Tibial nerve (tissue), 4 donors: Measurements from ENCODE around the gene ABCG1. TPM values are rescaled to one million over a fixed set of nuclear protein-coding genes. Genes with fewer than 3 reads are reported as not detected.

Experiments
- DNase-seq, 2 donors: peaks; one replicate each; pipeline ENCODE4 v3.0.0-alpha.2; 2019; ENCODE audit warnings: low spot score in 2 of 2
- H3K27ac ChIP-seq, 4 donors: fragments of 200-600 bp; sonication (generic) in 3 of 4; one replicate each; pipeline ENCODE4 v1.5.1; 2017 to 2019; ENCODE audit warnings: mild to moderate bottlenecking in 1 of 4
- H3K27me3 ChIP-seq, 2 donors: fragments of 200-600 bp; sonication (generic) in 1 of 2; one replicate each; pipeline versions ENCODE4 v1.5.1 to v1.6.0; 2017 to 2019
- H3K36me3 ChIP-seq, 3 donors: fragments of 200-600 bp; sonication (generic); one replicate each; pipeline ENCODE4 v1.5.1; 2018 to 2019
- H3K4me1 ChIP-seq, 4 donors: fragments of 200-600 bp; sonication (generic) in 3 of 4; one replicate each; pipeline ENCODE4 v1.5.1; 2017 to 2019
- H3K4me3 ChIP-seq, 4 donors: fragments of 200-600 bp; sonication (generic) in 3 of 4; one replicate each; pipeline ENCODE4 v1.5.1; 2017 to 2019; ENCODE audit warnings: mild to moderate bottlenecking in 1 of 4, moderate library complexity in 1 of 4
- H3K9me3 ChIP-seq, 4 donors: fragments of 200-600 bp; sonication (generic) in 3 of 4; one replicate each; pipeline ENCODE4 v1.5.1; 2017 to 2019
- EP300 ChIP-seq, 2 donors: sonication (generic); formaldehyde crosslinking; IDR thresholded peaks; one replicate each; pipeline ENCODE4 v1.6.1; 2017; ENCODE audit warnings: antibody characterized with exemption in 2 of 2, mild to moderate bottlenecking in 1 of 2
- POLR2A ChIP-seq, 2 donors: fragments of 450-650 bp; IDR thresholded peaks; one replicate each; pipeline ENCODE4 v1.6.1; 2017; ENCODE audit warnings: antibody characterized with exemption in 2 of 2, mild to moderate bottlenecking in 2 of 2, moderate library complexity in 2 of 2
- WGBS, 2 donors: methylation state at CpG; one replicate each; pipeline ENCODE4 v1.1.5; 2018; 5-methylcytosine and 5-hydroxymethylcytosine counted together
- total RNA-seq, 4 donors: library from RNA; depleted of rRNA; stranded (reverse); fragments of >200 nt; gene quantifications; one replicate each; pipeline ENCODE4 v1.1.0, GENCODE V29; 2016
- TF ChIP-seq, protein P1 (sequence below), 5 experiments: fragments of 200-600 bp in 3 of 5; fragments of 450-650 bp in 2 of 5; sonication (generic) in 3 of 5; IDR thresholded peaks; one replicate each; pipeline ENCODE4 v1.5.1; 2016 to 2019; ENCODE audit warnings: antibody characterized with exemption in 5 of 5, mild to moderate bottlenecking in 3 of 5, moderate library complexity in 2 of 5

The ABCG1 gene
- total RNA-seq, 4 donors from 2014 or later = 10.5 to 32.8 (median 18.6) TPM

DNA sequence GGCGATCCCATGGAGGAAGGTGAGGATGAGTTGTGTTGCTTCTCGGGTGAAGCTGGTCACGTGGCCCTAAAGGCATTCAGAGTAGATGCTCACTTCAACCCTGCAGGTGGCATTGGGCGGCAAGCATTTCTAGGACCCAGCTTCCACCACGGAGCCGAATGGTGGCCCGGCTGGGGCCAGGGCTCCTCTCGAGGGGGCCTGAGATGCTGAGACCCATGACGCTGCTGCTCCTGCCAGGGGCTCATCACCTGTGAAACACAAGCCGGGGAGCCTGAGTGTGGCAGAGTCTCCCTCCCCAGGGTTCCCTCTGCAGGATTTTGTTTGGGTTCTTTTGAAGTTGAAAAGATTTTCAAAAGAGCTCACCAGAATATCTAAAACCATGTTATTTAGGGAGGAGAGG, 41.2 kb downstream of the ABCG1 start:
- WGBS, 2 donors = 92 to 93% methylated on average over 7 to 8 of the region's 10 CpGs
- no peak for DNase-seq
- Histone ChIP-seq H3K27ac (no peak overlapping the region), H3K27me3 (peaks cover 0 to 5% of the 10 kb centered on the region in 2 donors), H3K9me3 (no peaks in the 10 kb centered on the region), H3K4me1 (peaks cover 0 to 54% (median 0%) of the 10 kb centered on the region in 4 donors), H3K36me3 (no peaks in the 10 kb centered on the region), H3K4me3 (no peak overlapping the region)
- TF ChIP-seq, protein P1, sequence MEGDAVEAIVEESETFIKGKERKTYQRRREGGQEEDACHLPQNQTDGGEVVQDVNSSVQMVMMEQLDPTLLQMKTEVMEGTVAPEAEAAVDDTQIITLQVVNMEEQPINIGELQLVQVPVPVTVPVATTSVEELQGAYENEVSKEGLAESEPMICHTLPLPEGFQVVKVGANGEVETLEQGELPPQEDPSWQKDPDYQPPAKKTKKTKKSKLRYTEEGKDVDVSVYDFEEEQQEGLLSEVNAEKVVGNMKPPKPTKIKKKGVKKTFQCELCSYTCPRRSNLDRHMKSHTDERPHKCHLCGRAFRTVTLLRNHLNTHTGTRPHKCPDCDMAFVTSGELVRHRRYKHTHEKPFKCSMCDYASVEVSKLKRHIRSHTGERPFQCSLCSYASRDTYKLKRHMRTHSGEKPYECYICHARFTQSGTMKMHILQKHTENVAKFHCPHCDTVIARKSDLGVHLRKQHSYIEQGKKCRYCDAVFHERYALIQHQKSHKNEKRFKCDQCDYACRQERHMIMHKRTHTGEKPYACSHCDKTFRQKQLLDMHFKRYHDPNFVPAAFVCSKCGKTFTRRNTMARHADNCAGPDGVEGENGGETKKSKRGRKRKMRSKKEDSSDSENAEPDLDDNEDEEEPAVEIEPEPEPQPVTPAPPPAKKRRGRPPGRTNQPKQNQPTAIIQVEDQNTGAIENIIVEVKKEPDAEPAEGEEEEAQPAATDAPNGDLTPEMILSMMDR (IDR thresholded peaks at IDR 0.05) = no peak
- TF ChIP-seq POLR2A (IDR thresholded peaks at IDR 0.05) (no peak), EP300 (IDR thresholded peaks at IDR 0.05) (no peak)

DNA sequence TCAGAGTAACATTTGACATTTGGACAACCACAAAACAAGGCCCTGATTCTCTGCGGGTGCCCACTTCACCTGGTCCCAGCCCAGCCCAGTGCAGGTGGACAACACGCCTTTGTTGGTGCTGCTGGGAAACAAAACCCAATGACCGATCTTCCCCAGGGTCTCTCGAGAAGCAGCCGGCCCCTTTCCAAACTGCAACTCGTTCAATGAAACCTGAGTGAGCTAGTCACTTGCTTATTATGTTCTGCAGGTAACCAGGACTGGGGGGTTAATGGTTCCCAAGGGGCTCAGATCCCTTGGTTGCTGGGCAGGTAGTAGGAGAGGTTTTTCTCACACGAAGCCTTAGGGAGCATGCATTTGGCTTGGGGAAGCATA, 42.9 kb downstream of the ABCG1 start:
- Histone ChIP-seq H3K36me3 (no peaks in the 10 kb centered on the region), H3K4me3 (no peak overlapping the region), H3K27ac (peak overlapping the region in 2 of 4 donors; percentile 17 to 74), H3K27me3 (peaks cover 0 to 5% of the 10 kb centered on the region in 2 donors), H3K4me1 (peaks cover 0 to 52% (median 0%) of the 10 kb centered on the region in 4 donors), H3K9me3 (no peaks in the 10 kb centered on the region)
- DNase-seq = no peak
- 85 to 91% methylated on average over 7 of the region's 7 CpGs for WGBS, 2 donors
- TF ChIP-seq POLR2A (IDR thresholded peaks at IDR 0.05) (no peak), EP300 (IDR thresholded peaks at IDR 0.05) (no peak)

DNA sequence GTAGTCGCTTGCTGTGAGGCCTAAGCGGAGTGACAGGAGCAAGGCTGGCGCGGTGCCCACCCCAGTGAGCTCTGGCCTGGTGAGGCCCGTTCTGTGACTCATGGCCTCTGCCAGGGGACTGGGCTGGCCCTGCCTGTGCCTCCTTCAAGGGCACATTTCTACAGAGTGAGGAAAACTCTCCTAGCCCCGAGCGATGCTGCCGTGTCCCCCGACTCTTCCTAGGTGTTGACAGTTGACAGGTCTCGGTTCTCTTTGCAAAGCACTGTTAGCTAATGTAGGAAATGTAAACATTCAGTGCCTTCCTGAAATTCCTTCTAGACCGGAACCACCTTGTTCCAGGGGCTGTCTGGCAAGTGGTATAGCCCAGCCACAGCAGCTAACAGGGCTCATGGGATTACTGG, 43.9 kb downstream of the ABCG1 start:
- TF ChIP-seq EP300 (IDR thresholded peaks at IDR 0.05) = no peak
- TF ChIP-seq POLR2A (IDR thresholded peaks at IDR 0.05) = no peak
- TF ChIP-seq, protein P1 (IDR thresholded peaks at IDR 0.05) = no peak
- Histone ChIP-seq H3K4me1 (peaks cover 0 to 43% (median 0%) of the 10 kb centered on the region in 4 donors), H3K36me3 (no peaks in the 10 kb centered on the region), H3K27ac (peak overlapping the region in 2 of 4 donors; percentile 17 to 74), H3K4me3 (no peak overlapping the region), H3K9me3 (no peaks in the 10 kb centered on the region), H3K27me3 (peaks cover 0 to 5% of the 10 kb centered on the region in 2 donors)
- peak in 1 of 2 donors; percentile 24 for DNase-seq
- WGBS, 2 donors = 43 to 65% methylated on average over 11 of the region's 11 CpGs

DNA sequence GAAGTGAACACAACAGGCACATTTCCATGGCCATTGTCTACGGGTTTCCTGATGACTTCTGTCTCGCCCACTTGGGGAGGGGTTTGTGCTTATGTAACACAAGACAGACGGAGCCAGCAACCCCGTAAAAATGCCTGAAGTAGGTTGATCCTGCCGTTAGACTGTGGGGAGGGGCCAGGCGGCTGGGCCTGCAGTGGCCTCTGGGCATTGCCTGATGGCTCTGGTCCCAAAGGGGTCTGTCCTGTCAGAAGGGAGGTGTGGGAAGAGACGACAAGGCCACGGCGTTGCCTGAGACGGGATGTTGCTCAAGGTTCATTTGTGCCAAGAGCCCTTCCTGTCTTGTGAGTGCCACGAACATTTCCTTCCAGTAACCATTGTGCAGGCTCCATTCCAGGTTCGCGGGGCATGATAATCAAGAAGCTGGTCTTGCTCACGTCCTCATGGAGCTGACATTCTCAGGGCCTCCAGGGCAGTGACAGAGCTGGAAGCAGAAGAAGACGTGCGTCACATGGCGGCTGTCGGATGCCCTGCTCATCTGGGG, 44.7 kb downstream of the ABCG1 start:
- Histone ChIP-seq H3K27ac (peak overlapping the region in 1 of 4 donors; percentile 74), H3K4me1 (peaks cover 0 to 40% (median 0%) of the 10 kb centered on the region in 4 donors), H3K4me3 (no peak overlapping the region), H3K36me3 (no peaks in the 10 kb centered on the region), H3K27me3 (peaks cover 0 to 5% of the 10 kb centered on the region in 2 donors), H3K9me3 (no peaks in the 10 kb centered on the region)
- peak in 1 of 2 donors; percentile 43 for DNase-seq
- TF ChIP-seq, protein P1 (IDR thresholded peaks at IDR 0.05) = no peak
- TF ChIP-seq EP300 (IDR thresholded peaks at IDR 0.05) (peak in 1 of 2 donors; percentile 82), POLR2A (IDR thresholded peaks at IDR 0.05) (no peak)
- WGBS, 2 donors = 69 to 74% methylated on average over 18 of the region's 18 CpGs

DNA sequence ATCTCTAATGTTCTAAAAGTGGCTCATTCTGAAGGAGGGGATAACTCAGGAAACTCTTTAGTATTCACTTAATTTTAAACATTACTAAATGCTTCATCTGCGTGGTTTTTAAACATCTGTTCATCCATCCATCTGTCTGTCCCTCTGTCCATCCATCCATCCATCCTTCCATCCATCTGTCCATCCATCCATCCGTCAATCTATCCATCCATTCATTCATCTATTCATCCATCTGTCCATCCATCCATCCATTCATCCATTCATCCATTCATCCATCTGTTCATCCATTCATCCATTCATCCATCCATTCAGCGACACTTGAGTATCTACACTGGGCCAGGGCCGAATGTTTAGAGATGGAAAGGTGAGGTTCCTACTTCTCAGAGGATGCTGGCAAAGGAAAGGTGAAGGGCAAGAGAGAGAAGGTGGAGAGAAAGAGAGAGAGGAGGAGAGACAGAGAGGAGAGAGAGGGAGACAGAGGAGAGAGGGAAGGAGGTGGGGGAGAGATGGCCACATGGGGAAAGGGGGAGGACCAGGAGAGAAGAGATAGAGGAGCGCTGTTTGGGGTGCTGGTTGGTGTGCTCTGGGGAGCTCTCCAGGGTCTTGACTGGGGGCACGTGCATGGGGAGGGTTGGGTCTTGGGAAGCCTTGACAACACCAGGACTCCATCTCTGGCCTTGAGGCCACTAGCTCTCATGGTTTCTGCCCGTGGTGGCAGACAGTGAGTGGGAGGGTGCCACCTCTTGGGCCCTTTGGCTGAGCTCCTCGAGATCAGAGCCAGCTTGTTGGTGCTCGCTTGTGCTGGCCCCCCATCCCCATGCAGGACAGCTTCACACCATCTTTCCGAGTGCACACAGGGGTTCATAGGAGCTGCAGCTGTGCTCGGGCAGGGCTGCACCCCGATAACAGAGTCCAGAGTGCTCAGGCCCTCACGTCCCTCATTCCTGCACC, 45.6 kb downstream of the ABCG1 start:
- no peaks in the 10 kb centered on the region for H3K9me3 ChIP-seq
- TF ChIP-seq POLR2A (IDR thresholded peaks at IDR 0.05) = no peak
- no peak for TF ChIP-seq EP300 (IDR thresholded peaks at IDR 0.05)
- TF ChIP-seq, protein P1 (IDR thresholded peaks at IDR 0.05) = no peak
- peaks cover 0 to 5% of the 10 kb centered on the region in 2 donors for H3K27me3 ChIP-seq
- H3K27ac ChIP-seq = peak overlapping the region in 1 of 4 donors; percentile 74
- H3K4me3 ChIP-seq = no peak overlapping the region
- 83 to 91% methylated on average over 13 of the region's 13 CpGs for WGBS, 2 donors
- no peak for DNase-seq
- H3K36me3 ChIP-seq = no peaks in the 10 kb centered on the region
- peaks cover 0 to 35% (median 0%) of the 10 kb centered on the region in 4 donors for H3K4me1 ChIP-seq
